Panc1 (cell line): Measurements from ENCODE around the gene PRELID3B.

Experiments used
- CTCF ChIP-seq: fragments of 450-650 bp; IDR thresholded peaks from 2 replicates; pipeline ENCODE4 v1.5.1; 2017; ENCODE audit warnings: mild to moderate bottlenecking
- POLR2AphosphoS5 ChIP-seq: IDR thresholded peaks from 2 replicates; pipeline ENCODE4 v1.6.1; 2012; ENCODE audit warnings: mild to moderate bottlenecking, low read depth, low read length, moderate library complexity
- REST ChIP-seq, 2 experiments: IDR thresholded peaks; 2 replicates each; pipeline ENCODE4 v1.6.1; 2011 to 2012; ENCODE audit warnings: low read depth in 2 of 2, control low read depth in 1 of 2, low read length in 1 of 2, mild to moderate bottlenecking in 1 of 2, moderate library complexity in 1 of 2; ENCODE audit not compliant: insufficient read depth in 1 of 2
- SIN3A ChIP-seq: IDR thresholded peaks from 2 replicates; pipeline ENCODE4 v1.6.1; 2012; ENCODE audit warnings: low read depth, mild to moderate bottlenecking, low read length, moderate library complexity, borderline replicate concordance; ENCODE audit not compliant: insufficient read depth
- TCF7L2 ChIP-seq: IDR thresholded peaks from 2 replicates; pipeline ENCODE4 v1.6.1; 2011; ENCODE audit warnings: mild to moderate bottlenecking, low read depth, low read length, inconsistent platforms

- TF ChIP-seq CTCF (no peak), POLR2AphosphoS5 (no peak), REST (IDR thresholded peaks at IDR 0.05; ENCODE audit: insufficient read depth in 1 of 2, low read depth in 2 of 2, low read length in 1 of 2) (no peak), SIN3A (no peak), TCF7L2 (no peak)
Measured at GRCh38 chr20:58991715-58992114, 50.9 kb downstream of the PRELID3B start.
